Left renal cortex interstitium (tissue), 4 donors: ENCODE data around the gene DIPK1A. TPM values are rescaled to one million over a fixed set of nuclear protein-coding genes. Genes with fewer than 3 reads are reported as not detected.
"Not testable (repeated sequence)": the region's sequence is repeated elsewhere in the genome, so short reads cannot be mapped to it uniquely, and the experiment has no call there.

ENCODE experiments used
- DNase-seq, 4 donors: peaks; one replicate each; pipeline ENCODE4 v3.0.0-alpha.2; 2013; ENCODE audit warnings: low read depth in 4 of 4, low spot score in 2 of 4, missing footprints in 1 of 4
- polyA plus RNA-seq, 4 donors: library from polyadenylated mRNA; unstranded; fragments of 120-200 nt; gene quantifications; one replicate each; pipeline ENCODE4 v1.2.1, GENCODE V29; 2013; ENCODE audit not compliant: insufficient read length in 4 of 4

The DIPK1A gene
- polyA plus RNA-seq, 4 donors = 8.0 to 10.6 (median 9.2) TPM

- no peak for DNase-seq
Observed at GRCh38 chr1:92922356-92923035, 38.8 kb downstream of the DIPK1A start.

DNA sequence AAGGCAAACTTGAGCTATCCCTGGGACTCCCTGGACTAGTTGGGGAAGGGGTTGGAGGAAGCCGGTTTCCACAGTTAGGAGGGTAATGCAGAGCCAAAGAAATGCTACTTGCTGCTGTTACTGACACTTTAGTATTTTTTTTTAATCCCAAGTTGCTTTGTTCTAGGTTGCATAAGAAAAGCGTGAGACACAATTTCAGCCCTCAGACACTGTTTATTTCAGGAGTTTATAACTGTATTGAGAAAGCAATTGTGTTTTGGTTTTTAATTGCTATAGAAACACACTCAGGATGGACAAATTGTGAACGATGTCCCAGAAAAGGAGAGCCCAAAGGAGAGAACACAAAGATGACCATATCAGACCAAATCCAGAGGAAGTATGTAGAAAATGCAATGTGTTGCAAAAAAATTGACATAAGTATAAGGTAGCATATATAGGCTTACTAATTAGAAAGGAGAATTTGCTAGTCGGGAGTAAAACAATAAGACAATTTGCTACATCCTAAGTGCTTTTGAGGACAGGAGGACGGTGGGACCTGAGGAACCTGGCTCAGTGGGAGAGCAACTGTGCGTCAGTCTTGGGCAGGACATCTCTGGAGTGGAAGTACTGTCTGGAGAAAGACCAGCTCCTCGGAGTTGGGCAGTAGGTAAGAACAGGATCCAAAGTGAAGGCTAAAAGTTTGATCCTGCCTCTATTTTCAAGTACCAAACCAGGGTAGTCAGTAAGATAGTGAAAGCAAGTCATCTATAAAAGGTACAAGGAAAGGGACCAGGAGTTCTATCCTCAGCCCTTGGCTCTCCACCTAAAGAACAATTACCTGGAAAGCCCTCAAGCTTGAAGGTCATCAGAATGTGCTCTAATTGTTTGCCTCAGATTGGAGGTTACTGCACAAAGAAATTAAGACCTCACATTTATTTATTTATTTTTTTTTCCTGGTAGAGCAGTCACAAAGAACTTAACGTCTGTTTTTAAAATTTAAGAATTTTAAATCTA is 39.9 kb downstream of the DIPK1A start:
- DNase-seq = no peak

DNA sequence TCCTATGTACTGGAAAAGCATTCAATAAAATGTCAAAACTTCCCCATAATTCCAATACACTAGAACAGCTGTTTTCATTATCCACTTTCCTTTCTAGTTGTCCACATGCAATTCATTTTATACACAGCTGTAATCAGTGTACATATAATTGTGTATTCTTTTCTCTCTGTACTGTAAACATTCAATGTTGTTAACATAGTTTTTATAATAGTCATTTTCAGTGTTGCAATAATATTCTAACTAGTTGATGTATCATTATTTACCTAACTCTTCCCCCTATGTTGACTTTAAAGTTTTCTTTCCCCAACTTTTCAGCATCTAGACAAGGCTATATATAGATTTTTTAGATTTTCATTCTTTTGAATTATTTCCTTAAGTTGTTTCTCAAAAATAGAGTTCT is 44.4 kb downstream of the DIPK1A start:
- DNase-seq = no peak

DNA sequence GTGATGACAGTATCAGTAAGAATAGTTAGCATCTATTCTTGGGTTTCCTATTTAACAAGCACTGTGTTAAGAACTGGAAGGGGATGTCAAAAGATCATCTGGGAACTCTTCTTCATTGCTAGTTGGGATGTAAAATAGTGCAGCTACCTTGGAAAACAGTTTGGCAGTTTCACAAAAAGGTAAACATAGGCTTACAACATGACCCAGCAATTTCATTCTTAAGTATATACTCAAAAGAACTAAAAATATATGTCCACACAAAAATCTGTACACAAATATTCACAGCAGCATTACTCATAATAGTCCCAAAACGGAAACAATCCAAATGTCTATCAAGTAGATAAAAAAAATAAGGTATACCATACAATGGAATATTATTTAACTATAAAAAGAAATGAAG is 45.7 kb downstream of the DIPK1A start:
- DNase-seq = no peak

- DNase-seq = no peak
Observed at GRCh38 chr1:92913093-92913819, 48.0 kb downstream of the DIPK1A start.

DNA sequence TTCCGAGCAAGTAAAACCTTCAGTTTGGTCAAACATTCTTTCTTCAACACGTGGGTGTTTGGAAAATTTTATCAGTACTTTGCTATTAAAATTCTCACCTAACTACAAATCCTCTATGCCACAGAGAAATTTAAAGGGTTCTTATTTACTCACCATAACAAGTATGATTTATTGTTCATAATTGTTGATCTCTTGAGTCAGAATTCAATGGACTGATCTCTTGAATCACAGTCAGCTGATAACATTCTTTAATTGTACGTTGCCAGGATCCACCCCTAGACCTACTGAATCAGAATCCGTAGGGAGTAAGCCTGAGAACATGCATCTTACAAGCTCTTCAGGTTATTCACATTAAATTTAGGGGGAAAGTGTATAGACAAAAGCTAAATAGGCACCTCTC is 51.2 kb downstream of the DIPK1A start:
- DNase-seq = no peak

GRCh38 chr1:92909321-92909720 is 51.9 kb downstream of the DIPK1A start:
- no peak for DNase-seq

DNA sequence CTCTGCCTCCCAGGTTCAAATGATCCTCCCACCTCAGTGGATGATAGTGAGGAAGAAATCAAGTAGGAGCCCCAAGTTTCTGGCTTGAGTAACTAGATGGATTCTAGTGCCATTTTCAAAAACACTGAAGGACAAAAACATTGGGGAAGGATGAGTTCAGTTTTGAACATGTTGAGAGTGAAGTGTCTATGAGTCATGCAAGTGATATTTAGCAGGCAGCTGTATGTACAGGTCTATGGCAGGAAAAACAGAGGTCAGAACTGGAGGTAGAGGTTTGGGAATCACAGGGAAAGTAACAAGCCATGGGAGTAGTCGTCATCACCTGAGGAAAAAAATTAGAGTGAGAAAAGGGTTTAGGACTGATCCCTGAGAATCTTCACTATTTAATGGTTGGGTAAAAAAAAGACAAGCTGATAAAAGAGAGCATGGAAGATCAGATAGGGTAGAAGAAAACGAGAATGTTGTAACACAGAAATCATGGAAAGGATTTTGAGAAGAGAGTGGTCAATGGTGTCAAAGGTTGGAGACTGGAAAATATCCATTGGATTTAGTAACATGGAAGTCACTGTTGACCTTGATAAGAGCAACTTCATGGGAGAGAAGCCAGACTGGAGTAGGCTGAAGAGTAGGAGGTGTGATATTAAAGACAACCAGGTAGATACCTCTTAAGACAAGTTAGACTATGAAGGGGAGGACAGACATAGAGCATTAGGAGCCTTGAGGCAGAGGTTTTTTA is 53.1 kb downstream of the DIPK1A start:
- no peak for DNase-seq

DNA sequence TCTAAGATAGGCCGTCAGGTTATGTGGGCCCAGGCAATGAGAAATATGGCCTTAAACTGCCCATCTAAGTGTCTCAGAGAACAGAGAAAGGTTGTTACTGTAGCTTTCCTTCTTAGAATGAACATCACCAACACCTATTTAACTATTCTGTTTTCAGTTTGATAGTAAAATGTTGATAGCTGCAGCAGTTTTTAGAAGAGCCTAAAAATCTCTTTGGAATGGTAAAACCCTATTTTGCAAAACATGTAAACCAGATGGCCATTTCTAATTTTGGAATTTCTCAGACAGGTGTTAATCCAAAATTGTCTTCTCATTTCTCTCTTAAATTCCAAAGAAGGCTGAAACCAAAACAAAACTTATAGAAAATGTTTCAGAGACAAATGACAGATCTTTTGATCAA is 57.5 kb downstream of the DIPK1A start:
- DNase-seq = no peak

- no peak for DNase-seq
Observed at GRCh38 chr1:92902406-92902744, 58.9 kb downstream of the DIPK1A start.

DNA sequence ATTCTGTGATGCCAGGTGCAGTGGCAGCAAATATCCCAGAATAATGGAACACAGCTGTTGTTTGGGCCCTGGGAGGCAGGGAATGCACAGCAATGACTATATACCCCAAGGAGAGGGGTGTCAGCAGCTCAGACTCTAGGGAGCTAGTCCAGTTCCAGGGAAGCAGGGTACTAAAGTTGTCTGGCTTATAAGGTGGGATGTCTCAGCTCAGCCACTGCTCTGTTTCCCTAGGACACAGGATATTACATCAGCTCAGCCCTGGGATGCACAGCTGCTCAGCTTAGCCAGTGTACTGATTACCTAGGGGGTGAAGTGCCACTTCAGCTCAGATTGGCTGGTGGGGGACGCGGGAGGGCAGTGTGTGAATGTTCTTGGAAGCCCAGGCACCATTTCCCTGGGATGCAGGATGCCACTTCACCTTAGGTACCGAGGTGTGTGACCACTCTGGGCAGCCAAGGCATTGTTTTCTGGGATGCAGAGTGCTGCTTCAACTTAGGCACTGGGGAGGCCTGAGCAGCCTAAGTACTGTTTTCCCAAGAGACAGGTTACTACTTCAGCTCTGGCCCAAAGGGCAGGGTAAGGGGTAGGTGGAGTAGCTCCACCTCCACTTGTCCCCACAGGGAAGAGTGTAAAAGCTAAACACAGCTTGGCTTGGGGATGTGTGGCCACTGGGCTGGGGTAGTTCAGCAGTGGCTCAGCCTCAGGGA is 59.4 kb downstream of the DIPK1A start:
- DNase-seq = no peak

DNA sequence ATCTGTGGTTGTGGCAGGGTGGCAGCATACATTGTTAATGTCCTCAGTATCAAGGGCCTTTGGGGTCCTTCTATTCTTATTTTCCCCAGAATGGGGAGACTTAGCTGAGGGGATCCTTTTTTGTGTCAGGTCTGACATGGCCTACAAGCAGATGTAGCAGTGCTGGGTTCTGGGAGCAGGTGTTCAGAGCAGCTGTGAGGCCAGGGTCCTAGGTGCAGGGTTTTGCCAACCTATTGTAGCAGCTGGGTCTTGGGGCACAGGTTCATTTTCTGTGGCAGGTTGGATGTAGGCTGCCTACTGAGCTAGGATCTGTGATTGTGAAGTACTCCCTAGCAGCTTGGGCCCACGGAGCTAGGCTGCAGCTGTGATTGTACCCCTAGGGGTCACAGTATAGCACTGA is 60.1 kb downstream of the DIPK1A start:
- DNase-seq = no peak

DNA sequence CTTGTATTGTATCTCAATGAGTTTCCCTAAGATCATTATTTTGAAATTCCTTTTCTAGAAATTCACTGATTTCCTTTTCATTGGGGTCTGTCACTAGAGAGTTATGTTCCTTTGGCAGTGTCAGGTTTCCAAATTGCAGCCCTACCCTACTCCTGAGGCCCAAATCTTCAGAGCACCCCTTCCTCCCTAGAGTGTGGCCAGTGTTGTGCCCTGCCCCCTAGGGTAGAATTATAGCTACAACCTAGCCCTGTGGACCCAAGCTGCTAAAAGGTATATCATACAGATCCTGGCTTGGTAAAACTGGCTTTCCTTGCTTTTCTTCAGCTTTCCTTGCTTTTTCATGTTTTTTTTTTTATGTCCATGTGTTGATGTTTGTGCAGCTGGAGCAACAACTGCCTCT is 60.7 kb downstream of the DIPK1A start:
- DNase-seq = no peak

DNA sequence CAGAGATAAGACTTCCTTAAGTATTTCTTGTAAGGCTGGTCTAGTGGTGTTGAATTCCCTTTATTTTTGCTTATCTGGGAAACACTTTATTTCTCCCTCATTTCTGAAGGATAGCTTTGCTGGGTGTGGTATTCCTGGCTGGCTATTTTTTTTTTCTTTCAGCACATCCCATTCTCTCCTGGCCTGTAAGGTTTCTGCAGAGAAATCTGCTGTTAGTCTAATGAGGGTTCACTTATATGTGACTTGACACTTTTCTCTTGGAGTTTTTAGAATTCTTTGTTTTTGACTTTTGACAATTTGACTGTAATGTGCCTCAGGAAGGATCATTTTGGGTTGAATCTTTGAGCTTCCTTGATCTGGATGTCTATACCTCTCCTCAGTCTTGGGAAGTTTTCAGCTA is 61.5 kb downstream of the DIPK1A start:
- DNase-seq = no peak

- DNase-seq = not testable (repeated sequence)
Observed at GRCh38 chr1:92898053-92898452, 63.2 kb downstream of the DIPK1A start.

DNA sequence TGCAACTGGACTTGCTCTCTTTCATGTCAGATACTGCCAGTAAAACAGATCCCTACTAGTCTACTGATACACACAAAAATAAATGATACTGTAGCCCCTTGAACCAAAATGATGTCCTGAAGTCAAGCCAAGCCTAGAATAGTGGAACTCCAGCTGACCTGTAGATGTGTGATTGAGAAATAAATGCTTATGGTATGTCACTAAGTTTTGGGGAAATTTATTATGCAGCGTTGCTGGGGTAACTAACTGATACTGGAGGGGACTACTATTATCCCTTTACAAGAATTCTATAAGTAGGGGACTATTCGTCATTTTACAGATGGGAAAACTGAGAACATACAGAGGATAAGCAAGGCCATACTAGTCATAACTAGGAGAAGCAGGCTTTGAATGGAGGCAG is 73.8 kb downstream of the DIPK1A start:
- no peak for DNase-seq

DNA sequence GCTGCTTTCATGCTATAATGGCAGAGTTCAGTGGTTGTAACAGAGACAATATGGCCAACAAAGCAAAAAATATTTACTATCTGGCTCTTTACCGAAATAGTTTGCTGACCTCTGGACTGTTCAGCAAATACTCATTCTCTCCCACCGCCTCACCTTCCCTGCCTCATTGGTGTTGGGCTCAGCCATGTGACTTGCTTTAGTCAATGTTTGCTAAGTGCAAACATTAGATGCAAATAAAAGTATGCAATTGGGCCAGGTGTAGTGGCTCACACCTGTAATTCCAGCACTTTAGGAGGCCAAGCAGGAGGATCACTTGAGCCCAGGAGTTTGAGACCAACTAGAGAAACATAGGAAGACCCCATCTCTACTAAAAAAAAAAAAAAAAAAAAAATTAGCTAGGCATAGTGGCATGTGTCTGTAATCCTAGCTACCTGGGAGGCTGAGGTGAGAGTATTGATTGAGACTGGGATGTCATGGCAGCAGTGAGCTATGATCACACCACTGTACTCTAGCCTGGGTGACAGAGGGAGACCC is 74.3 kb downstream of the DIPK1A start:
- DNase-seq = no peak

DNA sequence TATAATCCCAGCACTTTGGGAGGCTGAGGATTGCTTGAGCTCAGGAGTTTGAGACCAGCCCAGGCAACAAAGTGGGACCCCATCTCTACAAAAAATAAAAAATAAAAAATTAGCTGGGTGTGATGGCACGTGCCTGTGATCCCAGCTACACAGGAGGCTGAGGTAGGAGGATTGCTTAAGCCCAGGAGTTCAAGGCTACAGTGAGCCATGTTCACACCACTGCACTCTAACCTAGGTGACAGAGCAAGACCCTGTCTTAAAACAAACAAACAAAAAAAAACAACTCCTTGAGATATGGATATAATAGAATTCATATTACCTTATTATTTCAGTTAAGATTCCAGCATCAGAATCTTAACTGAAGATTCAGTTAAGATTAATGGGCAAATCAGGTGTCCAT is 77.1 kb downstream of the DIPK1A start:
- DNase-seq = no peak

- no peak for DNase-seq
Observed at GRCh38 chr1:92883297-92883696, 78.0 kb downstream of the DIPK1A start.

DNA sequence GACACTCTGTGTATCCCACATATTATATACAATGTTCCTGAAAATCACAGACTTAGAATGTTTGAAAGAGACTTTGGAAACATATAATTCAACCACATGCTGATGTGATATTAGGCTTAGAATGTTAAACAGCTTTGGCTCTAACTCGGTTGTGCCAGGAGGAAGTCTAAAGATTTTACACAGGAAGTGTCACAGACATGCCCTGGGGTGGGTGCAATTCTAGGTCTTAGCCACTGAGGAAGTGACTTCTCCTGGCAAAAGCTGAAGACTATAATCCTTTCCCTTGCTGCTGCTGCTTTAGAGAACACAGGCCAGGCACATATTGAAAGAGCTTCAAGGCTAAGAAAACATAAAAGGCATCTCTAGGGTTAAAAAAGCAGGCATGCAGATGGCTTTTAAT is 78.4 kb downstream of the DIPK1A start:
- DNase-seq = no peak
